GM06990 (cell line): Measurements from ENCODE around the gene KAT6B.

Experiments used
- DNase-seq: peaks from one replicate; pipeline ENCODE4 v3.0.0-alpha.2; 2011; ENCODE audit not compliant: insufficient read length; ENCODE audit errors: extremely low read depth
- H3K27me3 ChIP-seq: replicated peaks from 2 replicates; pipeline ENCODE4 v1.6.0; 2011; ENCODE audit warnings: low read length; ENCODE audit not compliant: control insufficient read depth, insufficient read depth
- H3K36me3 ChIP-seq: 2 replicates; pipeline ENCODE4 v1.5.1; 2011; ENCODE audit warnings: low read length; ENCODE audit not compliant: control insufficient read depth, insufficient read depth
- H3K4me3 ChIP-seq: replicated peaks from 2 replicates; pipeline ENCODE4 v1.5.1; 2011; ENCODE audit warnings: low read depth, mild to moderate bottlenecking, control low read depth, low read length
- CTCF ChIP-seq: IDR thresholded peaks from 2 replicates; pipeline ENCODE4 v1.5.1; 2011; ENCODE audit warnings: low read length, control low read depth, mild to moderate bottlenecking, inconsistent platforms; ENCODE audit not compliant: insufficient read depth, poor library complexity, severe bottlenecking

KAT6B gene

GRCh38 chr10:74936577-74937265 is 110.3 kb downstream of the KAT6B start:
- no peaks in the 10 kb centered on the region for H3K36me3 ChIP-seq
- no peak overlapping the region for H3K4me3 ChIP-seq
- DNase-seq: no peak
- no peaks in the 10 kb centered on the region for H3K27me3 ChIP-seq
- no peak for TF ChIP-seq CTCF

GRCh38 chr10:74937266-74937856 is 111.0 kb downstream of the KAT6B start:
- H3K36me3 ChIP-seq: no peaks in the 10 kb centered on the region
- DNase-seq: no peak
- no peak for TF ChIP-seq CTCF
- H3K4me3 ChIP-seq: no peak overlapping the region
- H3K27me3 ChIP-seq: no peaks in the 10 kb centered on the region

GRCh38 chr10:74944205-74944604 is 117.8 kb downstream of the KAT6B start:
- no peak for TF ChIP-seq CTCF
- no peak for DNase-seq
- Histone ChIP-seq H3K4me3 (no peak overlapping the region), H3K27me3 (no peaks in the 10 kb centered on the region), H3K36me3 (no peaks in the 10 kb centered on the region)

GRCh38 chr10:74947781-74948401 is 121.5 kb downstream of the KAT6B start:
- Histone ChIP-seq H3K36me3 (no peaks in the 10 kb centered on the region), H3K27me3 (no peaks in the 10 kb centered on the region), H3K4me3 (no peak overlapping the region)
- no peak for TF ChIP-seq CTCF
- no peak for DNase-seq

GRCh38 chr10:74949034-74949832 is 122.8 kb downstream of the KAT6B start:
- no peak for DNase-seq
- TF ChIP-seq CTCF: no peak
- no peaks in the 10 kb centered on the region for H3K36me3 ChIP-seq
- H3K4me3 ChIP-seq: no peak overlapping the region
- H3K27me3 ChIP-seq: no peaks in the 10 kb centered on the region
